Endothelial cell of umbilical vein (primary cell): Measurements from ENCODE around the gene C21orf58. TPM values are rescaled to one million over a fixed set of nuclear protein-coding genes. Genes with fewer than 3 reads are reported as not detected.

Source experiments
- BruUV-seq: library from RNA; stranded (reverse); fragments of 400-500 nt; replicated peaks from 2 replicates; lab custom pipeline; 2021; lab: Mats Ljungman, UMichigan
- CTCF ChIA-PET: fragments of 300-600, 350-600 bp; sonication (Branson Sonifier 250); formaldehyde crosslinking; loops from one replicate; lab custom pipeline; 2021; ENCODE audit warnings: antibody characterized with exemption, inconsistent platforms; lab: Charles Lee
- POLR2A ChIA-PET: fragments of 300-600, 350-600 bp; sonication (Branson Sonifier 250); formaldehyde crosslinking; loops from one replicate; lab custom pipeline; 2021; ENCODE audit warnings: antibody characterized with exemption, inconsistent platforms; lab: Charles Lee
- DNase-seq: peaks from one replicate; pipeline ENCODE4 v3.0.0-alpha.2; 2011; ENCODE audit warnings: low read depth, low spot score
- FAIRE-seq: peaks from 2 replicates; lab custom pipeline; 2011; peaks lifted over from hg19 to GRCh38; lab: Jason Lieb, UNC
- H2AFZ ChIP-seq: 2 replicates; pipeline ENCODE4 v1.6.0; 2012; ENCODE audit warnings: low read depth, low read length, control low read depth, inconsistent platforms
- H3K27ac ChIP-seq: 2 replicates; pipeline ENCODE4 v1.5.1; 2011; ENCODE audit warnings: low read depth, mild to moderate bottlenecking, control low read depth, low read length, moderate library complexity; ENCODE audit not compliant: insufficient read depth
- H3K27me3 ChIP-seq, 2 experiments: 2 replicates each; pipeline versions ENCODE4 v1.6.0 to v1.6.1; 2011; ENCODE audit warnings: low read length in 2 of 2, mixed read lengths in 1 of 2; ENCODE audit not compliant: control insufficient read depth in 2 of 2, insufficient read depth in 2 of 2
- H3K36me3 ChIP-seq, 2 experiments: 2 replicates in 1 of 2; 3 replicates in 1 of 2; pipeline ENCODE4 v1.5.1; 2011; ENCODE audit warnings: low read length in 2 of 2, mild to moderate bottlenecking in 1 of 2, moderate library complexity in 1 of 2; ENCODE audit not compliant: control insufficient read depth in 2 of 2, insufficient read depth in 2 of 2; ENCODE audit errors: extremely low read depth in 1 of 2
- H3K4me1 ChIP-seq: 3 replicates; pipeline ENCODE4 v1.5.1; 2011; ENCODE audit warnings: mild to moderate bottlenecking, low read length; ENCODE audit not compliant: control insufficient read depth, insufficient read depth; ENCODE audit errors: extremely low read depth
- H3K4me2 ChIP-seq: 2 replicates; pipeline ENCODE4 v1.6.1; 2011; ENCODE audit warnings: low read length, control low read depth, mixed read lengths; ENCODE audit not compliant: insufficient read depth
- H3K4me3 ChIP-seq, 3 experiments: fragments of 200-600 bp in 1 of 3; sonication (generic), shearing (Covaris generic) in 1 of 3; replicated peaks in 1 of 3; 2 replicates each; pipeline ENCODE4 v1.5.1; 2011 to 2016; ENCODE audit warnings: control low read depth in 3 of 3, low read length in 3 of 3, mild to moderate bottlenecking in 2 of 3, inconsistent platforms in 1 of 3, low read depth in 1 of 3, moderate library complexity in 1 of 3; ENCODE audit not compliant: insufficient read depth in 1 of 3
- H3K79me2 ChIP-seq: 2 replicates; pipeline ENCODE4 v1.6.0; 2012; ENCODE audit warnings: low read length, inconsistent platforms; ENCODE audit not compliant: control insufficient read depth, insufficient read depth
- H3K9ac ChIP-seq: replicated peaks from 2 replicates; pipeline ENCODE3; 2011; ENCODE audit warnings: low read length, control low read depth; ENCODE audit not compliant: insufficient read depth; ENCODE audit errors: extremely low read depth
- H3K9me1 ChIP-seq: replicated peaks from 3 replicates; pipeline ENCODE4 v1.6.0; 2011; ENCODE audit warnings: mild to moderate bottlenecking, low read length; ENCODE audit not compliant: control insufficient read depth, insufficient read depth; ENCODE audit errors: extremely low read depth
- H3K9me3 ChIP-seq: replicated peaks from 2 replicates; pipeline ENCODE4 v1.5.1; 2012; ENCODE audit warnings: low read length, inconsistent platforms; ENCODE audit not compliant: control insufficient read depth, insufficient read depth
- H4K20me1 ChIP-seq: replicated peaks from 2 replicates; pipeline ENCODE3; 2011; ENCODE audit warnings: mild to moderate bottlenecking, low read length; ENCODE audit not compliant: control insufficient read depth, insufficient read depth; ENCODE audit errors: extremely low read depth
- CTCF ChIP-seq, 2 donors: IDR thresholded peaks; 1 replicate in 1 of 2; 2 replicates in 1 of 2; pipeline ENCODE4 v1.5.1; 2011; ENCODE audit warnings: low read length in 2 of 2, mild to moderate bottlenecking in 2 of 2, moderate library complexity in 2 of 2, control low read depth in 1 of 2, inconsistent platforms in 1 of 2, low read depth in 1 of 2; ENCODE audit not compliant: insufficient read depth in 1 of 2; ENCODE audit errors: extremely low read depth in 1 of 2
- EZH2 ChIP-seq: IDR thresholded peaks from 2 replicates; pipeline ENCODE4 v1.6.1; 2012; ENCODE audit warnings: borderline replicate concordance, low read depth, mild to moderate bottlenecking, moderate library complexity, low read length, inconsistent platforms; ENCODE audit not compliant: severe bottlenecking
- FOS ChIP-seq: IDR thresholded peaks from 2 replicates; pipeline ENCODE4 v1.6.1; 2011; ENCODE audit warnings: mild to moderate bottlenecking, low read length, moderate library complexity, borderline replicate concordance; ENCODE audit not compliant: insufficient read depth
- GATA2 ChIP-seq: IDR thresholded peaks from 2 replicates; pipeline ENCODE4 v1.7.0; 2011; ENCODE audit warnings: low read depth, mild to moderate bottlenecking, moderate library complexity, mixed read lengths, low read length; ENCODE audit not compliant: insufficient read length, insufficient read depth
- JUN ChIP-seq: IDR thresholded peaks from 2 replicates; pipeline ENCODE4 v1.6.1; 2011; ENCODE audit warnings: borderline replicate concordance, low read depth; ENCODE audit not compliant: insufficient read length, insufficient read depth
- MYC ChIP-seq: IDR thresholded peaks from one replicate; pipeline ENCODE4 v1.6.1; 2011; ENCODE audit warnings: mild to moderate bottlenecking, low read depth, low read length
- POLR2A ChIP-seq: IDR thresholded peaks from 2 replicates; pipeline ENCODE4 v1.6.1; 2012; ENCODE audit warnings: low read depth, mild to moderate bottlenecking, control low read depth, low read length
- POLR2AphosphoS5 ChIP-seq: IDR thresholded peaks from 2 replicates; pipeline ENCODE4 v1.6.1; 2012; ENCODE audit warnings: low read depth, mild to moderate bottlenecking, control low read depth, low read length, moderate library complexity; ENCODE audit not compliant: insufficient read depth
- dilution Hi-C: fragments of 300-500 bp; cut with MboI; formaldehyde crosslinking; loops from one replicate; pipeline ENCODE4 v1.15.0; 2019; ENCODE audit warnings: low sequenced_read_pairs; ENCODE audit not compliant: extremely low pct_ligation_motif_present
- intact Hi-C: fragments of 100-400 bp; cut with micrococcal nuclease; formaldehyde crosslinking; loops from one replicate; pipeline ENCODE4 v1.10.0; 2022
- polyA plus RNA-seq, 4 experiments: library from polyadenylated mRNA; depleted of rRNA in 3 of 4; stranded (reverse) in 3 of 4; unstranded in 1 of 4; fragments of >200 nt; gene quantifications; 2 replicates each; pipeline versions ENCODE4 v1.2.1 to v1.2.3, GENCODE V29; 2011 to 2012; ENCODE audit warnings: missing spikeins in 1 of 4
- total RNA-seq: library from RNA; stranded (reverse); gene quantifications from 2 replicates; pipeline ENCODE4 v1.2.3, GENCODE V29; 2021
- TF ChIP-seq, protein P1 (sequence below): IDR thresholded peaks from 2 replicates; pipeline ENCODE4 v1.6.1; 2011; ENCODE audit not compliant: insufficient read depth, insufficient read length

Gene C21orf58
- total and polyA plus RNA-seq, 2 donors (not counting 3 experiments of a cell fraction or from before 2014, with no cell fraction given): 6.0 to 24.3 TPM

DNA sequence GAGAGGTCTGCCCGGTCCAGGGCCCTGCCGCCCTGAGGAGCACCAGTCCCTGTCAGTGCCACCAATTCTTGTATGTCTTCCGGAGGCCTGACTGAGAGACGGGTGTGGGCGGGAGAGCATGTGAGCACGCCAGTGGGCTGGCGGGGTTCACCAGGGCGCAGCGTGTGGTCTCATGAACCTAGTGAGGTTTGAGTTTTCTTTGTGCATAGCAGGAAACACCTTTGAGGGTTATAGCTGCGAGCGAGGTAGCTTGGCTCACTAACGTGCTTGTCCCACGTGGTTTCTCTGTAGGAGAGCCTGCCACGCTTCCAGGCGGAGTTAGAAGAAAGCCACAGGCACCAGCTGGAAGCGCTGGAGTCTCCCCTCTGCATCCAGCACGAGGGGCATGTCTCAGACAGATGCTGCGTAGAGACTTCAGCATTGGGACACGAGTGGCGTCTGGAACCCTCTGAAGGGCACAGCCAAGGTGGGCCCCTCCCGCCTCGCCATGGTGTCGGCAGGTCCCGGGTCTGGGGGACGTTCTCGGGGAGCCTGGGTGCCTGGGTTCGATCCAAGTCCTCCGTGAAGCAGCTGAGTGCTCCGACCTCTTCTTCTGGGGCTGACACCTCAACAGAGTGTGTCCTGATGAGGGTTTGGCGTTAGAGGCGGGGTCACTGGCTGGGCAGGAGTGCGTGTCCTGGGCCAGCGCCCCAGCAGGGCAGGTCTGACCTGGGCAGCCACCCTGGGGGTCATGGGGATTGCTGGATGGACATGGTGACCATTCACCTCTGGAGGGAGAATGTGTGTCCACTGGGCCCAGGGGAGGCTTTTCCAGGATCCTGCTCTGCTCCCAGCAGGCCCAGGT lies 31.7 kb upstream of the C21orf58 start:
- H3K4me2 ChIP-seq: no peak overlapping the region
- no peak for TF ChIP-seq JUN
- no peak for TF ChIP-seq EZH2
- no peak for TF ChIP-seq CTCF (IDR thresholded peaks at IDR 0.05; ENCODE audit: extremely low read depth in 1 of 2, insufficient read depth in 1 of 2, low read depth in 1 of 2, low read length in 2 of 2)
- TF ChIP-seq MYC: no peak
- no peak for TF ChIP-seq POLR2AphosphoS5
- TF ChIP-seq GATA2: no peak
- TF ChIP-seq POLR2A: no peak
- TF ChIP-seq, protein P1, sequence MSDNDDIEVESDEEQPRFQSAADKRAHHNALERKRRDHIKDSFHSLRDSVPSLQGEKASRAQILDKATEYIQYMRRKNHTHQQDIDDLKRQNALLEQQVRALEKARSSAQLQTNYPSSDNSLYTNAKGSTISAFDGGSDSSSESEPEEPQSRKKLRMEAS: no peak
- no peak for TF ChIP-seq FOS
- DNase-seq: no peak
- no peaks in the 10 kb centered on the region for H4K20me1 ChIP-seq
- FAIRE-seq: no peak
- dilution Hi-C loops (no loop called here), intact Hi-C loops (no loop called here)
- ChIA-PET POLR2A (no interaction called here), CTCF (no interaction called here)
- H3K9me3 ChIP-seq: no peaks in the 10 kb centered on the region
- no peaks in the 10 kb centered on the region for H3K9me1 ChIP-seq
- H3K4me1 ChIP-seq: no peaks in the 10 kb centered on the region
- BruUV-seq: no TSS peak
- H3K27me3 ChIP-seq: no peaks in the 10 kb centered on the region
- no peak overlapping the region for H2AFZ ChIP-seq
- H3K79me2 ChIP-seq: no peaks in the 10 kb centered on the region
- no peak overlapping the region for H3K9ac ChIP-seq
- no peak overlapping the region for H3K27ac ChIP-seq
- no peak overlapping the region for H3K4me3 ChIP-seq
- H3K36me3 ChIP-seq: peaks cover 2 to 48% of the 10 kb centered on the region in 2 experiments
